Vagina (tissue), 2 donors: ENCODE results near the gene ADAMTS7.

Experiments
- CTCF ChIP-seq, 3 experiments: fragments of 450-650 bp in 2 of 3; fragments of 200-600 bp in 1 of 3; sonication (generic) in 1 of 3; IDR thresholded peaks; one replicate each; pipeline ENCODE4 v1.5.1; 2017 to 2019; ENCODE audit warnings: antibody characterized with exemption in 3 of 3, mild to moderate bottlenecking in 2 of 3, moderate library complexity in 2 of 3
- POLR2A ChIP-seq, 2 donors: fragments of 450-650 bp; IDR thresholded peaks; one replicate each; pipeline ENCODE4 v1.6.1; 2017; ENCODE audit warnings: antibody characterized with exemption in 2 of 2, mild to moderate bottlenecking in 2 of 2, moderate library complexity in 2 of 2
- POLR2AphosphoS5 ChIP-seq, 2 donors: sonication (generic); formaldehyde crosslinking; IDR thresholded peaks; one replicate each; pipeline ENCODE4 v1.9.0; 2017; ENCODE audit warnings: antibody characterized with exemption in 2 of 2, mild to moderate bottlenecking in 2 of 2, low read depth in 1 of 2; ENCODE audit not compliant: insufficient read depth in 1 of 2

GRCh38 chr15:78772738-78773137 is 38.5 kb downstream of the ADAMTS7 start:
- TF ChIP-seq POLR2A (IDR thresholded peaks at IDR 0.05) = no peak
- TF ChIP-seq CTCF (IDR thresholded peaks at IDR 0.05) = no peak
- no peak for TF ChIP-seq POLR2AphosphoS5 (IDR thresholded peaks at IDR 0.05; ENCODE audit: insufficient read depth in 1 of 2, low read depth in 1 of 2)
